ENCODE measurements around the gene TMEM141.

GRCh38 chr9:136806067-136806466, 14.9 kb downstream of the TMEM141 start:
- no peak for TF ChIP-seq POLR2AphosphoS5 (IDR thresholded peaks at IDR 0.05; ENCODE audit: low read depth, low read length)
- TF ChIP-seq POLR2A (IDR thresholded peaks at IDR 0.05; ENCODE audit: low read depth, low read length), result no peak
- no peak for TF ChIP-seq TAF1 (IDR thresholded peaks at IDR 0.05; ENCODE audit: low read depth, low read length)
- no peak for TF ChIP-seq SPI1 (IDR thresholded peaks at IDR 0.05; ENCODE audit: low read depth, low read length)
